ENCODE data around the gene ZFP91.

Gene ZFP91

DNA sequence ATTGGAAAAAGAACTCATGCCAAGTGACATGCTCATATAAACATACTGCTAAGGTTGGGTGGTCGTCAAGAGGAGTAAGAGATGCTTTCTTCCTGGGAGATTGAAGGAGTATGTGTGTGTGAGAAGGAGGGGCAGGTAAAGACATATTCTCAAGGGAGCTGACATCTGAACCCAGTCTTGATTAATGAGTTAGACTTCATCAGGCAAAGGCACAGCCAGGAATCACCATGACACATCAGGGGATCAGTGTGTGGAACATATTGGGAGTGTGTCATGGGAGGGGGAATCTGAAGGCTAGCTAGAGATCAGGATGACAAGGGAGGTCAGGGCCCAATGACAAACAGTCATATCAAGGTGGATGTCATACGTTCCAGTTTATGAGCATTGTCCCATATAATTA is 58.5 kb downstream of the ZFP91 start:
- H3K4me3 ChIP-seq (ENCODE audit: low read depth, low read length): no peak overlapping the region
- TF ChIP-seq, protein P1, sequence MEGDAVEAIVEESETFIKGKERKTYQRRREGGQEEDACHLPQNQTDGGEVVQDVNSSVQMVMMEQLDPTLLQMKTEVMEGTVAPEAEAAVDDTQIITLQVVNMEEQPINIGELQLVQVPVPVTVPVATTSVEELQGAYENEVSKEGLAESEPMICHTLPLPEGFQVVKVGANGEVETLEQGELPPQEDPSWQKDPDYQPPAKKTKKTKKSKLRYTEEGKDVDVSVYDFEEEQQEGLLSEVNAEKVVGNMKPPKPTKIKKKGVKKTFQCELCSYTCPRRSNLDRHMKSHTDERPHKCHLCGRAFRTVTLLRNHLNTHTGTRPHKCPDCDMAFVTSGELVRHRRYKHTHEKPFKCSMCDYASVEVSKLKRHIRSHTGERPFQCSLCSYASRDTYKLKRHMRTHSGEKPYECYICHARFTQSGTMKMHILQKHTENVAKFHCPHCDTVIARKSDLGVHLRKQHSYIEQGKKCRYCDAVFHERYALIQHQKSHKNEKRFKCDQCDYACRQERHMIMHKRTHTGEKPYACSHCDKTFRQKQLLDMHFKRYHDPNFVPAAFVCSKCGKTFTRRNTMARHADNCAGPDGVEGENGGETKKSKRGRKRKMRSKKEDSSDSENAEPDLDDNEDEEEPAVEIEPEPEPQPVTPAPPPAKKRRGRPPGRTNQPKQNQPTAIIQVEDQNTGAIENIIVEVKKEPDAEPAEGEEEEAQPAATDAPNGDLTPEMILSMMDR (IDR thresholded peaks at IDR 0.05; ENCODE audit: insufficient read depth, low read depth, low read length, missing control alignments): no peak
- no peak for DNase-seq (ENCODE audit: low read depth)

DNA sequence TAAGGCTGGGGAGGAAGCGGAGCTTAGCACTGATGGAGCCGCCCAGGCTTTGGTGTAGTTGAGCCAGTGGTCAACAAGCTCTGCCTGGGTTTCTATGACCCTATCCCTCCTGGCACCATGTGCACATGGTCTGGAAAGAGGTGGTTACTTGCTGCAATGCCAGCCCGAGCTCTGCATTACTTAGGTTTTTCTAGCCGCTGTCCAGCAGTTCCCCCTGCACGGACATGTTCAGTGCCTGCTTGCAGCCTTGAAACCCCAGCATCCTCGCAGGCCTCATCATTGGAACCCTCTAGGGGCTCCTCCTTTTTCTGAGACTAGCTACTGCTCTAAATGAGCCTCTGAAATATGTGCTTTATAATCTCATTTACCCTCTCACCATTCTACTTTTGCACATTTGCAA is 60.2 kb downstream of the ZFP91 start:
- TF ChIP-seq, protein P1 (IDR thresholded peaks at IDR 0.05; ENCODE audit: insufficient read depth, low read depth, low read length, missing control alignments): no peak

DNA sequence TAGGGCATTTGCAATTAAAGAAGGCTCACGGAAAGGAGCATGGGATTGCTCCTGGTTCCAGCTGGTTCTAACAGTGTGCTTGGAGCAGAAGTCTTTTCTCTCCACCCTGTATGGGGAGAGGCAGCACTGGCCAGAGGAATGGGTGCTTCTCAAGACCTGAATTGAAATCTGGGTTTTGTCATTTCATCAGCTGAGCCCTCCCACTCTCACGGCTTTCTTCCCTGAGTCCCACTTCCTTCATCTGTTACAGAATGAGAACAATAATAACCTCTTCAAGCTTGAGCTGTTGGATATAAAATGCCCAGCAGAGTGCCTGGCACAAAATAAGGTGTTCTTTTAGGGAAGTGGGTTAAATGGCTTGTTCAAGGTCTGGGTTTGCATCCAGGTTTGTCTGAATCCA is 60.8 kb downstream of the ZFP91 start:
- TF ChIP-seq, protein P1 (IDR thresholded peaks at IDR 0.05; ENCODE audit: insufficient read depth, low read depth, low read length, missing control alignments): no peak
- no peak for DNase-seq (ENCODE audit: low read depth)
- no peak overlapping the region for H3K4me3 ChIP-seq (ENCODE audit: low read depth, low read length)

More for the DNA sequence above, 60.2 kb downstream of the ZFP91 start:
- no peak overlapping the region for H3K4me3 ChIP-seq (ENCODE audit: low read depth, low read length)
- DNase-seq (ENCODE audit: low read depth): no peak

DNA sequence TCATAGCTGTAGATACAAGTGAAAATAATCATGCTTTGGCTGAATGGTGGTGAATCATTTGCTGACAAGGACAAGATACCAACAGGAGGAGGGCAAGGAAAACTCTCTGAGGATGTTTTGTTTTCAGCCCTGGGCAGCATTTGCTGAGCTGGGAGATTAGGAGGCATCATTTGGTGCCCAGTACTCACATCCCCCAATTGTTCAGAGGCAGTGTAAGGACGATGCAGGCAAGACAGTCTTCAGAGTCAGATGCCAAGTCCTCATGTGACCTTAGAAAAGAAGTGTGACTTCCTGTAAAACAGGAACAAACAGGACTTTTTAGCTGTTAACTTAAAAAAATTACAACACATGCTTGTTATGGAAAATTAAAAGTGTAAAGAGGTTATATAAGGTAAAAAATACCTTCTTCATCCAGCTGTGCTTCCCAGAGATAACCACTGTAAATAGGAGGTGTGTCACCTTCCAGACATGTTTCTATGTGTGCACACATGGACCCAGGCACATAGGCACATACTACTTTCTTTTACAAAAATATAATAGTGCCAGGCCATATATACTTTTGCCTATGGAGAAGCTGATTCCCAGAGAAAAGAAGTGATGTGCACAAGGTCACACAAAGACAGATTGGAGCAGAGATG is 61.6 kb downstream of the ZFP91 start:
- no peak overlapping the region for H3K4me3 ChIP-seq (ENCODE audit: low read depth, low read length)
- TF ChIP-seq, protein P1 (IDR thresholded peaks at IDR 0.05; ENCODE audit: insufficient read depth, low read depth, low read length, missing control alignments): no peak
- no peak for DNase-seq (ENCODE audit: low read depth)

DNA sequence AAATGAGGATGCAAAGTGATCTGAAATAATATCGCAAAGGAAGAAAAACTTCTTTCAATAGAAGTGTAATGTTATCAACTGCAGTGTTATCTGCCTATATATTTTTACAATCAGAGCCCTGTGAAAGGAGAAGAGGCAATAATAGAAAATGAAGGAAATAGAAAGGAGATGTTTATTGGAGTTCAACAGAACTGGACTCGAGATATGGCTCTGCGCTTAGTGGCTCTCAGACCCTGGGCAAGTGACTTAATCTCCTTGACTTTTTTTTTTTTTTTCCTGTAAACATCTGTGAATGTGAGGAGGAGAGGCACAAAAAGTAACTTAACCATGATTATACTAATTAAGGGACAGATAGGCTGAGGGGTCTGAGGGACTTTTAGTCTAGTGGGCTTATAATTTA is 62.5 kb downstream of the ZFP91 start:
- H3K4me3 ChIP-seq (ENCODE audit: low read depth, low read length): no peak overlapping the region
- DNase-seq (ENCODE audit: low read depth): no peak
- TF ChIP-seq, protein P1 (IDR thresholded peaks at IDR 0.05; ENCODE audit: insufficient read depth, low read depth, low read length, missing control alignments): no peak

DNA sequence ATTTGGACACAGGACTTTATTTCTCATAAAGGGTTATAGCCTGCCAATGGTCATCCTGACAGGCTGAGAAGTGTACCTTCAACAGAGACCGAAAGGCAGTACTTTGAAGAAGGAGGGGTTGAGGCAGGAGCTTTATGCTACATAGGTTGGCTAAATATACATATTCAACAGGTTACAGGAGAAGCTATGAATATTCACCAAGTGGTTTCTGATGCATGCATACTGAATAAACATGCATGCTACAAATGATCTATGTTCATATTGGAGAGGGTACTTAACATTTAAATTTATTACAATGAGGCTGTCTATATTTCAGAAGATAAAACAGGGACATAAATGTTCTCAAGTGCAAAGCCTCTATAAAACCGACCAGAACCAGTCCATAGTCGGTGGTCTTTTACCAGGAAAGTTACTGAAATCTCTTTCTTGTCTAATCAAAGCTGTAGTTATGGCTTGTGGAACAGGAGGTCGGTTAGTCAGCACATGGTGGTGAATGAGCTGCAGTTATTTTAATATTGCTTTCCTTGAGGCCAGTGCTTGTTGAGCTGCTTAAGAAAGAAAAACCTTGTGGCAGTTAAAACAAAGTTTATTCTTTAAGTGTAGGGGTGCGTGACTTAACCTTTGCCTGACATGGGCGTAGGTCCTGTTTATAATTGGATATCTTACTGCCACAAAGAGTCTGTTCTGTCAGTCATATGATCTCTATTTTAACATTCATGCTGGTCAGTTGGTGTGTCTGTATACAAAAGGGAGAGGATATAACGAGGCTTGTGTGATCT is 63.1 kb downstream of the ZFP91 start:
- no peak overlapping the region for H3K4me3 ChIP-seq (ENCODE audit: low read depth, low read length)
- no peak for DNase-seq (ENCODE audit: low read depth)
- TF ChIP-seq, protein P1 (IDR thresholded peaks at IDR 0.05; ENCODE audit: insufficient read depth, low read depth, low read length, missing control alignments): no peak
